Activated naive CD8-positive, alpha-beta T cell (primary cell): ENCODE results near the gene HAUS7.

Source experiments
- H3K27ac Mint-ChIP-seq: one replicate; pipeline ENCODE4 v1.8.0; 2021; ENCODE audit warnings: mixed read lengths
- H3K27me3 Mint-ChIP-seq: one replicate; pipeline ENCODE4 v1.8.0; 2021; ENCODE audit warnings: mixed read lengths
- H3K36me3 Mint-ChIP-seq: one replicate; pipeline ENCODE4 v1.8.0; 2021; ENCODE audit warnings: mixed read lengths
- H3K4me1 Mint-ChIP-seq: one replicate; pipeline ENCODE4 v1.8.0; 2021; ENCODE audit warnings: low read depth, mixed read lengths
- H3K4me3 Mint-ChIP-seq: one replicate; pipeline ENCODE4 v1.8.0; 2021; ENCODE audit warnings: mild to moderate bottlenecking, mixed read lengths
- H3K9me3 Mint-ChIP-seq: one replicate; pipeline ENCODE4 v1.8.0; 2021; ENCODE audit warnings: low read depth, mixed read lengths

HAUS7 gene

DNA sequence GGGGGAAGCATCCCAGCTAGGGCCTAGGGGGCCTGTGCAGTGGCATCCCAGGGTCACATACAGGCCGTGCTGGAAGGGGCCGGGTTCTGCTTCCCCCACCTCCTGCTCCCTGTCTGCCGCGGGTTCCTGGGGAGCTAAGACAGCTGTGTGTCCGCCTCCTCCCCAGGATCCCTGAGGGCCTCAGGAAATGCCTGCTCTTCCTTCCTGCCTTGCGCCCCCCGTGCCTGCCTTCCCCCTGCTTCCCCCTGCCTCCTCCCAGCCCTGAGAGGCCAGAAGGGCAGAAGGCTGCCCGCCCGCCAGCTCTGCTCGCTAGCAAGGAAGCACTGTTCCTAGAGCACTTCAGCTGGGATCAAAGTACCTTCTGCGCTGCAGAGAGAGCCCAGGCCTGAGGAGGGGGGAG, 21.5 kb upstream of the HAUS7 start:
- Mint-ChIP-seq H3K27ac (no peak overlapping the region), H3K4me1 (no peaks in the 10 kb centered on the region), H3K9me3 (no peaks in the 10 kb centered on the region), H3K36me3 (no peaks in the 10 kb centered on the region), H3K4me3 (no peak overlapping the region), H3K27me3 (no peaks in the 10 kb centered on the region)

DNA sequence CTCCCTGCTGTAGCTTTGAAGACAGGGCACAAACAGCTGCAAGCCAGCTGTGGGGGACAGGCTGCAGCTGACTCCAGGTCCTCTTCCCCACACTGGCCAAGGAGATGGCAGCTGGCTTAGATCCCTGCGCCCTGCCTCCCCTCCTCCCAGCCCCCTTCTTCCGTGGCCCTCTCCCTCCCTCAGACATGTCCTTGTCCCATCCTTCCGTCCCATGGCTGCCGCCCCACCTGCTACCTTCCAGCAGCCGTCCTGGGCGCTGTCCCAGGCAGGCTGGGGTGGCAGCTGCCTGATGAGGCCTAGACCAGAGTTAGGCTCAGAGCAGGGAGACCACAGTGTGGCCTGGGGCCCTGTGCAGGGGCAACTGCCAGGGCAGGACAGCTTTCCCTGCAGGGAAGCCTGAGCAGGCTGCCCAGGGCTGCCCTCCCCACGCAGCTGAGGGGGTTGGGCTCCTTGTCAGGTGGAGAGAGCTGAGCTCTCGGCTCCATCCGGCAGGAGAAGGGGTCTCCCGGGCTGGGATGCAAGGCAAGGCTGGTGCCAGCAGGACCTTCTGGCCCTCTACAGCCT, 21.1 kb upstream of the HAUS7 start:
- H3K27me3 Mint-ChIP-seq: no peaks in the 10 kb centered on the region
- H3K36me3 Mint-ChIP-seq: no peaks in the 10 kb centered on the region
- H3K4me1 Mint-ChIP-seq: no peaks in the 10 kb centered on the region
- H3K9me3 Mint-ChIP-seq: no peaks in the 10 kb centered on the region
- H3K27ac Mint-ChIP-seq: no peak overlapping the region
- H3K4me3 Mint-ChIP-seq: no peak overlapping the region

DNA sequence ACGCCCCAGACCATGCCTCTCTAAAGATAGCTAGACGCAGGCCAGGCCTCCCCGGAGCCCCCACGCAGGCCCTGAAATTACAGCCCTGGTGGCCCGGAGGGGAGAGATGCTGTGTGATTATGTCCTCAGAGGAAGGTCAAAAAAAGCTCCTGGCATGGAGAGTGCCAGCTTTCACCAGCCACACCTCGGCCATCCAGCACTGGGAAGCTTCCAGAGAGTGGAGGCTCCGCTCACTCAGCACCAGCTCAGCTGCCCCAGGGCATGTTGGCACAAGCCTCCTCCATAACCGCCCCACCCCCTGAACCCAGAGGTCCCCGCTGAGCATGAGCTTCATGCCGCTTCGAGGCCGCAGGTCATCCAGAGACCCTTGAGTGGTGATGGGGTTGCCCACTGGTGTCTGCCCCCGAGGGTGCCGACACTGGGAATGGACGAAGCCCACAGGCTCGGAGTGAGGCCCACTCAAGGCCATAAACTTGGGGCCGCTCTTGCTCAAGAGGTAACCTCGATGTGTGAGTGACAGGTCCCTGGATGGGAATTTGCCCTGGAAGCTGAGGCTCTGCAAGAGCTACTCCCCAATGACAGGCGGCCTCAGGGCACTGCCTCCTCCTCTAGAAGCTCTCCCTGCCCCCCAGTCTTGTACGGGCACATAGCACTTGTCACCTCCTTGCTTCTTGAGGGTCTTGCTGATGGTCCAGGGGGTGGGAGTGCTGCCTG, 20.0 kb upstream of the HAUS7 start:
- Mint-ChIP-seq H3K27me3 (no peaks in the 10 kb centered on the region), H3K4me3 (no peak overlapping the region), H3K27ac (no peak overlapping the region), H3K36me3 (no peaks in the 10 kb centered on the region), H3K4me1 (no peaks in the 10 kb centered on the region), H3K9me3 (no peaks in the 10 kb centered on the region)

DNA sequence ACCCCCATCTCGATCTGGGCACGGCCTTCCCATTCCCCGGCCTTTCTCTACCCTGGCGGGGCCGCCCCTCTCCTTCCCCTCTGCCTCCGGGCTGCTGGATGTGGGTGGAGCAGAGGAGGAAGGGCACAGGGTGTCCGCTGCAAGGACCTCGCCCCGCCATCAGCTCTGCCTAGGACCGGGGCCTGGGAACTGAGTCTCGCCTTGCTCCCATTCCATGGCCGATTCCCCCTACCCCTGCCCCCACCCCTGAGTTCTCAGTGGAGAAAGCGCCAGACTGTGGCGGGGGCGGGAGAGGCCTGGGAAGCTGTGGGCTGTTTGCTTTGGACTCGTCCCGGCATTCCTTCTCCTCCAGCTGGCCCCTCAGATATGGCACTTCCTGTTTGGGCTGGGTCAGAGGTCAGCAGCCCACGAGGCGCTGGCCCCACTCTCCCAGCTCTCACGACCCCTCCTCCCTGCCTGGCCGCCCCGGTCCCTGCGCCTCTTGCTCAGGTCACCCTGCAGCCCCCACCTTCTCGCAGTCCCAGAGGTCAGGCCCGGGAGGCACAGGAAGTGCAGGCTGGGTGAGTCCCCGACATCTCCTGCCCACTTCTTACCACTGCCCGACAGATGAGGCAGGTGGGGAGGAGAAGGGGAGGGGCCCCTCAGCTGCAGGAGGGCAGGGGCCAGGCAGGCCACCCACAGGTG, 18.0 kb upstream of the HAUS7 start:
- Mint-ChIP-seq H3K9me3 (no peaks in the 10 kb centered on the region), H3K36me3 (no peaks in the 10 kb centered on the region), H3K27ac (no peak overlapping the region), H3K4me3 (no peak overlapping the region), H3K4me1 (no peaks in the 10 kb centered on the region), H3K27me3 (no peaks in the 10 kb centered on the region)

DNA sequence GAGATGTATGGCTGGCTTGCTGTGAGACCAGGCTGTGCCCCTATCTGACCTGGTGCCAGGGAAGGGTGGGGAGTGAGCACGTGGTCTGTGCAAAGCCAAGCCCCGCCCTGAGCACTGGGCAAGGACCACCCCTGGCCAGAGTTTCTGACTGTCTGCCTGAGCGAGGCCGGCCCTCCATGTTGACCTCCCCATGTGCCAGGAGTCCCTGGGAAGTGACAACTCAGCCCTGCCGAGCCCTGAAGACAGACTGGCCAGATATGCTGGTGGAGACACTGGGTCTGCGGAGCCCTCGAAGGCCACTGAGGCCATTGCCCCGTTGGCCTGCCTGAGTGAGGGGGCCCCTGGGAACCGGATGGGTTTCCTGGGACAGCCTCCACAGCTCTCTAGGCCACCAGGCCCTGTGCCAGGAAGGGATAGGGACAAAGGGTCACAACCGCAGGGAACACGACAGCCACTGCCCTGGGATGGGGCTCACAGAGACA, 17.3 kb upstream of the HAUS7 start:
- no peaks in the 10 kb centered on the region for H3K9me3 Mint-ChIP-seq
- H3K27ac Mint-ChIP-seq: no peak overlapping the region

DNA sequence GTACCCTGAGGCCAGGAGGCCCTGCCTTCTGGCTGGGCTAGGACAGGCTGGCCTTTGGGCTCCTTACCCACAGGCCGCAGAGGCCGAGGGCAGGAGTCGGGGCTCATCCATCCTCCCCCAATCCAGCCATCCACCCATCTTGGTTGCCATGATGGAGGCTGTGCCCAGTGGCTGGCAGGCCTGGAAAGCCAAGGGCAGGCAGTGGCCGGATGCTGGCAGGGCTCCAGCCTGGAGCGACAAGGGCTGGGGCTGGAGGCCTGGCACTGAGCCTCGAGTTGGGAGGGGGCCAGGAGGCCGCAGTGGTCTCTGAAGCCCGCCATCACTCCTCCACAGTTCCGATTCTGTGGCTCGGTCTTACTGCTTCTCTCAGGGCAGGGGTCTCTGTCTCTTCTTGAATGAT, 15.8 kb upstream of the HAUS7 start:
- H3K36me3 Mint-ChIP-seq: no peaks in the 10 kb centered on the region
- no peak overlapping the region for H3K4me3 Mint-ChIP-seq
- no peaks in the 10 kb centered on the region for H3K27me3 Mint-ChIP-seq
- no peaks in the 10 kb centered on the region for H3K9me3 Mint-ChIP-seq
- no peak overlapping the region for H3K27ac Mint-ChIP-seq
- H3K4me1 Mint-ChIP-seq: no peaks in the 10 kb centered on the region

More for the DNA sequence above, 17.3 kb upstream of the HAUS7 start:
- no peaks in the 10 kb centered on the region for H3K4me1 Mint-ChIP-seq
- no peak overlapping the region for H3K4me3 Mint-ChIP-seq
- H3K36me3 Mint-ChIP-seq: no peaks in the 10 kb centered on the region
- no peaks in the 10 kb centered on the region for H3K27me3 Mint-ChIP-seq

DNA sequence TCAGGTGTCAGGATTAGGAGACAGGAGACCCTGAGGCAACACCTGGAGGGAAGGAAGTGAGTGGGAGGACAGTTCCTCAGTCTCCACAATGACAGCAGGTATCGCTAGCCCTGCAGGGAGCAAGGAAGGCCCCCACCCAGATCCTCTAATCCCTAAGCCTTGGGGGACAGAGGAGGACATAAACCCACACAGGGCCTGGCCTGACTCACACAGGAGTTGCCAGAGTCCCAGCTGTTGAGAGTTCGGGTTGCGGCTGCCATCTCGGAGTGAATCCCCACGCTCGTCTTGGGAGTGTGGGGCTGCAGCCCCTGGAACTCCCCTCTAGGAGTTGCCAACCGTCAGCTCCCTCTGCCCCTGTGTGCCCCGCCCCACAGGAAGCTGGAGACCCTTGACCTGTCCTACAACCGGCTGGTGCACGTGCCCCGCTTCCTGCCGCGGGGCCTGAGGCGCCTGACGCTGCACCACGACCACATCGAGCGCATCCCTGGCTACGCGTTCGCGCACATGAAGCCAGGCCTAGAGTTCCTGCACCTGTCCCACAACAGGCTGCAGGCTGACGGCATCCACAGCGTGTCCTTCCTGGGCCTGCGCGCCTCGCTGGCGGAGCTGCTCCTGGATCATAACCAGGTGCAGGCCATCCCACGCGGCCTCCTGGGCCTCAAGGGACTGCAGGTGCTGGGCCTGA, 15.2 kb upstream of the HAUS7 start:
- no peaks in the 10 kb centered on the region for H3K9me3 Mint-ChIP-seq
- no peak overlapping the region for H3K27ac Mint-ChIP-seq

DNA sequence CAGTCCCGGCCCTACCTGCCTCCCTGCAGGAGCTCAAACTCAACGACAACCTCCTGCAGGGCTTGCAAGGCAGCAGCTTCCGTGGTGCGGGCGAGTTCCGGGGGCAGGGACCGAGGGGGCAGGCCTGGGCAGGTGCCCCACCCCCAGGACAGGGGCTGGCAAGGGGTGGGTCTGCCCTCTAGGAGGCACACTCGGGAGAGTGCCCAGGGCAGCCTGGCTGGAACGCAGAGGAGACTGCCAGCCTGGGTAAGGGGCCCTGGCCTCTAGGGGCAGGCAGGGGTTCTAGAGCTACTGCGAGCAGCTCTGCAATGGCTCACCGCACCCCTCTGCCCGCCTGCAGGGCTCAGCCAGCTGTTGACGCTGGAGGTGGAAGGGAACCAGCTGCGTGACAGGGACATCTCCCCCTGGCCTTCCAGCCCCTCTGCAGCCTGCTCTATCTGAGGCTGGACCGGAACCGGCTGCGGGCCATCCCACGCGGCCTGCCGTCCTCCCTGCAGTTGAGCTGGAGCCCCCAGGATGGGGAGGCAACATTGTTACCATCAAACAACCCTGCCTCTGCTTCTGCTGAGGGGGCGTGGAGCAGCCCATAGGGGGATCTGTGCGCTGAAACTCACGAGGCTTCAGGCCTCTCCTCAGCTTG, 12.1 kb upstream of the HAUS7 start:
- Mint-ChIP-seq H3K4me3 (no peak overlapping the region), H3K36me3 (no peaks in the 10 kb centered on the region), H3K27ac (no peak overlapping the region), H3K9me3 (no peaks in the 10 kb centered on the region), H3K4me1 (no peaks in the 10 kb centered on the region), H3K27me3 (no peaks in the 10 kb centered on the region)

More for the DNA sequence above, 15.2 kb upstream of the HAUS7 start:
- Mint-ChIP-seq H3K36me3 (no peaks in the 10 kb centered on the region), H3K4me1 (no peaks in the 10 kb centered on the region), H3K27me3 (no peaks in the 10 kb centered on the region), H3K4me3 (no peak overlapping the region)

DNA sequence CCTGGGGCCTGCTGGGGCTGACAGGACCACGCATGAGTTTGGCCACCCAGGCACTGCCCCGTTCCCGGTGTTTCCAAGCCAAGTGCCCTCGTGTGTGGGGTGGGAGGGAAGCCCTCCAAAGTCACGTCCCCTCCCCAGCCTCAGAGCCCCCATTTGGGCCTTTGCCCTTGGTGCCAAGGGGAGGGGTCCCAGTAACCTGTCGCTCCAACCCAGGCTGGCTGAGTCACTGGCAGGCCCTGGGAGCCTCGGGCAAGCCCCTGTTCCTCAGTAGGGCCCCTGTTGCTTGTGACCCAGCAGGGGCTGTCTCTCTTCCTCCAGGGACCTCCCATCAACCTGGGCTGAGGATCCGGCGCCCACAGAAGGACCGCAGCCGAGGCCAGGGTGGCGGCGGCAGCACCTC, 10.7 kb upstream of the HAUS7 start:
- Mint-ChIP-seq H3K4me1 (no peaks in the 10 kb centered on the region), H3K36me3 (no peaks in the 10 kb centered on the region), H3K27ac (no peak overlapping the region), H3K27me3 (no peaks in the 10 kb centered on the region), H3K9me3 (no peaks in the 10 kb centered on the region), H3K4me3 (no peak overlapping the region)

DNA sequence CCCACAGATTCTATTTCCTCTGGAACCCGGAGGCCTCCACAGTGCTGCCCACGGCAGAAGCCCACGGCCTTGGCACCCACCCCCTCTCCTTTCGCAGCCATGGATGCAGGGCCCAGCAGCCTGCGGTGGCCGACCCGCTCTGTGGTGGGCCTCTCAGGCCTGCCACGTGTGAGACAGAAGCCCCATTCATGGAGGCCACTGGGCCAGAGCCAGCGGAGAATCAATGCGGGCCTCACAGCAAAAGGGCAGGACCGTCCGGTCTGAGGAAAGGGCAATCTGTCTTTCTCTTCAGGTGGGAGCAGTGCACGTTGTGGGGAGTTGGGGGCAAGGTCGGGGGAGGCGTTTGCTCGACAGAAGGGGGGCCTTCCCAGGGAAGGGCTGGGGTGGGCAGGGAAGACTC, 8.4 kb upstream of the HAUS7 start:
- Mint-ChIP-seq H3K36me3 (no peaks in the 10 kb centered on the region), H3K27me3 (no peaks in the 10 kb centered on the region), H3K27ac (no peak overlapping the region), H3K4me1 (peaks cover 2% of the 10 kb centered on the region), H3K9me3 (no peaks in the 10 kb centered on the region), H3K4me3 (no peak overlapping the region)

DNA sequence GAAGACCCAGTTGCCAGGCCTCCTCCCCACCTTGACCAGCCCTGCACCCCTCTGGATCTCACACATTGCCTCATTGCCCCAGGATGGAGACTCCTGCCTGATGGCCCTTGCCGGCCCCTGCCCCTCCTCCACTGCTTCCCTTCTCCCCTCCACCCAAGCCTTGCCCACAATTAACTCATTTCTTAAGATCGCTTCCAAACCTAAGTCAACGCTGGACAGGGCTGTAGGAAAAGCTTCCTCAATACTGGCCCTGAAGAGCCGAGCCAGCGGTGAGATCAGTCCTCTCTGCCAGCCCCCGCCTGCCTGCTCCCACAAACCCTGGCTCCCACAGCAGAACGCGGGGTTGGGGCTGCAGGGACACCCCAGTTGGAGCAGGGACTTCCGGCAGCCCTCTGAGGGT, 7.5 kb upstream of the HAUS7 start:
- peaks cover 2% of the 10 kb centered on the region for H3K4me1 Mint-ChIP-seq
- H3K9me3 Mint-ChIP-seq: no peaks in the 10 kb centered on the region
- H3K27ac Mint-ChIP-seq: no peak overlapping the region
- no peak overlapping the region for H3K4me3 Mint-ChIP-seq
- no peaks in the 10 kb centered on the region for H3K36me3 Mint-ChIP-seq
- no peaks in the 10 kb centered on the region for H3K27me3 Mint-ChIP-seq

DNA sequence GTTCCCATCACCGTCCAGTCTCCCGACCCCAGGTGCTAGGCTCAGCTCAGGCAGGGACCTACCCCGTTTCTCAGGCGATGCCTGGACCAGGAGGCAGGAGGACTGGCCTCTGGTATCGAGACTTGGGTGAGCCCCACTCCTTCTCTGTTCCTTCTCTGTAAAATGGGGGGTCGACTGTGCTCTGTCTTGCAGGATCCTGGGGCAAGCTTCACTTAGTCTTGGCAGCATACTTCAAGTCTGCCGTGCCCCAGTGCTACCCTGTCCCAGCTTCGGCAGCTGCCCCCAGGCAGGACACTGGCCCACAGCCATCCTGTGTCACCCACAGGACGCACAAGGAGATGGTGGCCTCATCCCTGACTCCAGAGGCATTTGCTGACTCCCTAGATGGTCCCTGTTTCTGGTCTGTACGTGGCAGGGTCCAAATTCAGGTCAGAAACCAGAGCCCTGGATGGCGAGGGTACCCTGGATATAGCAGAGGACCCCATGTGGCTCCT, 7.0 kb upstream of the HAUS7 start:
- H3K9me3 Mint-ChIP-seq: no peaks in the 10 kb centered on the region
- no peak overlapping the region for H3K27ac Mint-ChIP-seq
- H3K27me3 Mint-ChIP-seq: no peaks in the 10 kb centered on the region
- H3K36me3 Mint-ChIP-seq: no peaks in the 10 kb centered on the region
- no peak overlapping the region for H3K4me3 Mint-ChIP-seq
- peaks cover 2% of the 10 kb centered on the region for H3K4me1 Mint-ChIP-seq

DNA sequence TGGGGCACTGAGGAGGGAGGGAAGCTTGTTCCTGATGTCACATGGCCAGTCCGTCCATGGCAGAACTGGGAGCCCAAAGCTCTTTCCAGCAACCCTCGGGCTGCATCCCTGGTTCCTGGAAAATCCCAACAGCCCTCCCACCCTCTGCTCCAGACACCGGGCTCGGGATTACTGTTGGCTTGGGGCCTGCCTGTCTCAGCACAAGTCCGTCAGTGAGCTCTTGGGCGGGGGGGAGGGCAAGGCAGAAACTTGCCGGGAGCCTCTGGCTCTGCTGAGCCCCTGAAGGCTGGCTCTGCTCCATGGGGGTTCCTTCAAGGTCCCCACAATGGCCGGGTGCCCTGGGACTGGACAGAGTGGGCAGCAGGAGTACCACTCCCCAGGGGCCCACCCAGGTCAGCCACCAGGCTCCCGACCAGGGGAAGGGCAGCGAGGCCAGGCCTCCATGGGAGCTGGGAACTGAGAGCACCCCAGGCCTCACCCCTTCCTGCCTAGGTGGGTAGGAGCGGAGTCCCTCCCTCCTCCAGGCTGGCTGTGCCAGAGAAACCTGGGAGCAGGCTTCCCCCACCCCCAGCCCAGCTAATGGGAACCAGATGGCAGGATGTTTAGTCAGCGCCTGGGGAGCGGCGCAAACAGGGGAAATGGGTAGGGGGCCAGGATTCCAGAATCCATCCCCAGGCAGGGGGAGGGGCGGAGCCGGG, 6.4 kb upstream of the HAUS7 start:
- H3K27ac Mint-ChIP-seq: no peak overlapping the region
- no peak overlapping the region for H3K4me3 Mint-ChIP-seq
- no peaks in the 10 kb centered on the region for H3K36me3 Mint-ChIP-seq
- H3K4me1 Mint-ChIP-seq: peaks cover 2% of the 10 kb centered on the region
- H3K9me3 Mint-ChIP-seq: no peaks in the 10 kb centered on the region
- no peaks in the 10 kb centered on the region for H3K27me3 Mint-ChIP-seq

DNA sequence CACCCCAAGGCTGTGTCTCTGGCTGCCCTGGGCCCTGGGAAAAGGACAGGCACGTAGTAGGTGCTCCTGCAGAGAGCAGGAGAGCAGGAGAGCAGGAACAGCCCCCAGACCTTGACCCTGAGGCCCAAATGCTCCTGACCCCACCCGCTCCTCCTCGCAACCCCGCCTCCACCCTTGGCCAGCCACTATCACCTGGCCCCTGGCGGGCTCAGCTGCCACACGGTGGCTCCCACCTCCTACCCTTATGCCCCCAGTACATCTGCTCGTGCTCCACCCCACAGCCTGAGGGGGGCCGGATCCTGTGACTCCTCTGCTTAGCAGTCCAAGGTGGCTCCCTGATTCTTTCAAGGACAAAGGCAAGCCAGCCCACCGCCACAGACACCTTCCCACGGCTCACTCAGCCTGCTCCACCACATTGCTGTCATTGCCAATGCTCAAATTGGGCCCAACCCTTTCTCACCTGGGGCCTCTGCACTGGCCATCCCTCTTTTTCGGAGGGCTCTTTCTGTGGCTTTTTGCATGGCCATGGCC, 5.4 kb upstream of the HAUS7 start:
- H3K4me1 Mint-ChIP-seq: peaks cover 2% of the 10 kb centered on the region
- no peaks in the 10 kb centered on the region for H3K36me3 Mint-ChIP-seq
- H3K4me3 Mint-ChIP-seq: no peak overlapping the region
- H3K27ac Mint-ChIP-seq: no peak overlapping the region
- H3K27me3 Mint-ChIP-seq: no peaks in the 10 kb centered on the region
- no peaks in the 10 kb centered on the region for H3K9me3 Mint-ChIP-seq
